Astrocyte (in vitro differentiated cells and primary cell): ENCODE results near the gene NTN1. TPM values are rescaled to one million over a fixed set of nuclear protein-coding genes. Genes with fewer than 3 reads are reported as not detected.

ENCODE experiments used
- DNase-seq: peaks from one replicate; pipeline ENCODE4 v3.0.0-alpha.2; 2010; ENCODE audit warnings: low read depth
- FAIRE-seq: peaks from 2 replicates; lab custom pipeline; 2011; peaks lifted over from hg19 to GRCh38; lab: Jason Lieb, UNC
- H2AFZ ChIP-seq: 2 replicates; pipeline ENCODE4 v1.6.0; 2012; ENCODE audit warnings: low read depth, low read length, inconsistent platforms
- H3K27ac ChIP-seq: 2 replicates; pipeline ENCODE4 v1.5.1; 2011; ENCODE audit warnings: low read depth, low read length, inconsistent platforms
- H3K27me3 ChIP-seq: 2 replicates; pipeline ENCODE4 v1.6.0; 2011; ENCODE audit warnings: low read length, inconsistent platforms; ENCODE audit not compliant: insufficient read depth
- H3K36me3 ChIP-seq: 2 replicates; pipeline ENCODE4 v1.5.1; 2011; ENCODE audit warnings: low read length, inconsistent platforms; ENCODE audit not compliant: insufficient read depth
- H3K4me1 ChIP-seq: 2 replicates; pipeline ENCODE4 v1.5.1; 2011; ENCODE audit warnings: low read length, inconsistent platforms; ENCODE audit not compliant: insufficient read depth
- H3K4me2 ChIP-seq: 2 replicates; pipeline ENCODE4 v1.6.0; 2012; ENCODE audit warnings: low read length, inconsistent platforms
- H3K4me3 ChIP-seq: 2 replicates; pipeline ENCODE4 v1.5.1; 2011; ENCODE audit warnings: low read depth, mild to moderate bottlenecking, low read length, inconsistent platforms; ENCODE audit not compliant: insufficient read depth
- H3K79me2 ChIP-seq: 2 replicates; pipeline ENCODE4 v1.6.0; 2012; ENCODE audit warnings: mild to moderate bottlenecking, low read length, inconsistent platforms; ENCODE audit not compliant: insufficient read depth
- H3K9ac ChIP-seq: 2 replicates; pipeline ENCODE4 v1.6.0; 2012; ENCODE audit warnings: mild to moderate bottlenecking, low read length, inconsistent platforms
- H3K9me3 ChIP-seq: 2 replicates; pipeline ENCODE4 v1.5.1; 2012; ENCODE audit warnings: low read depth, mild to moderate bottlenecking, low read length, inconsistent platforms; ENCODE audit not compliant: insufficient read depth
- H4K20me1 ChIP-seq: 2 replicates; pipeline ENCODE4 v1.6.0; 2012; ENCODE audit warnings: low read length, inconsistent platforms; ENCODE audit not compliant: insufficient read depth
- H3K27ac Mint-ChIP-seq: one replicate; pipeline ENCODE4 v1.8.0; 2021; ENCODE audit warnings: mild to moderate bottlenecking, mixed read lengths; ENCODE audit not compliant: unreplicated experiment
- H3K27me3 Mint-ChIP-seq: one replicate; pipeline ENCODE4 v1.8.0; 2021; ENCODE audit warnings: low read depth, mixed read lengths; ENCODE audit not compliant: unreplicated experiment
- H3K36me3 Mint-ChIP-seq: one replicate; pipeline ENCODE4 v1.8.0; 2021; ENCODE audit warnings: low read depth, mixed read lengths; ENCODE audit not compliant: unreplicated experiment
- H3K4me1 Mint-ChIP-seq: one replicate; pipeline ENCODE4 v1.8.0; 2021; ENCODE audit warnings: low read depth, mixed read lengths; ENCODE audit not compliant: unreplicated experiment
- H3K4me3 Mint-ChIP-seq: one replicate; pipeline ENCODE4 v1.8.0; 2021; ENCODE audit warnings: mild to moderate bottlenecking, moderate library complexity, mixed read lengths; ENCODE audit not compliant: unreplicated experiment
- H3K9me3 Mint-ChIP-seq: one replicate; pipeline ENCODE4 v1.8.0; 2021; ENCODE audit warnings: mild to moderate bottlenecking, mixed read lengths; ENCODE audit not compliant: unreplicated experiment
- CTCF ChIP-seq: IDR thresholded peaks from 2 replicates; pipeline ENCODE4 v1.5.1; 2011; ENCODE audit warnings: low read depth, mild to moderate bottlenecking, inconsistent platforms, low read length, moderate library complexity; ENCODE audit not compliant: insufficient read depth
- EZH2 ChIP-seq: IDR thresholded peaks from 2 replicates; pipeline ENCODE4 v1.6.1; 2012; ENCODE audit warnings: mild to moderate bottlenecking, low read length, inconsistent platforms; ENCODE audit not compliant: insufficient read depth
- total RNA-seq: library from RNA; stranded (reverse); gene quantifications from 2 replicates; pipeline ENCODE4 v1.2.1, GENCODE V29; 2021

Gene NTN1
- total RNA-seq, 1 donor from 2014 or later = 9.8 TPM

- H2AFZ ChIP-seq = no peak overlapping the region
- FAIRE-seq (no peak), DNase-seq (no peak)
- peaks cover 21% of the 10 kb centered on the region for H3K4me1 Mint-ChIP-seq
- H3K9ac ChIP-seq = no peak overlapping the region
- no peak for TF ChIP-seq EZH2
- TF ChIP-seq CTCF = no peak
- no peak overlapping the region for H3K4me3 ChIP-seq
- H3K4me1 ChIP-seq = peaks cover 7% of the 10 kb centered on the region
- no peak overlapping the region for H3K4me2 ChIP-seq
- H3K9me3 ChIP-seq = no peaks in the 10 kb centered on the region
- no peaks in the 10 kb centered on the region for H3K27me3 ChIP-seq
- H3K79me2 ChIP-seq = no peaks in the 10 kb centered on the region
- H3K4me3 Mint-ChIP-seq = no peak overlapping the region
- no peaks in the 10 kb centered on the region for H4K20me1 ChIP-seq
- H3K27ac ChIP-seq = no peak overlapping the region
- peaks cover 6% of the 10 kb centered on the region for H3K36me3 Mint-ChIP-seq
- no peak overlapping the region for H3K27ac Mint-ChIP-seq
- no peaks in the 10 kb centered on the region for H3K27me3 Mint-ChIP-seq
- no peaks in the 10 kb centered on the region for H3K36me3 ChIP-seq
- H3K9me3 Mint-ChIP-seq = no peaks in the 10 kb centered on the region
These were observed 248.2 kb downstream of the NTN1 start for GRCh38 chr17:9269350-9270035.

GRCh38 chr17:9270921-9271320, 249.6 kb downstream of the NTN1 start:
- Mint-ChIP-seq H3K4me1 (peaks cover 19% of the 10 kb centered on the region), H3K36me3 (peaks cover 6% of the 10 kb centered on the region), H3K27ac (no peak overlapping the region), H3K27me3 (no peaks in the 10 kb centered on the region), H3K4me3 (no peak overlapping the region), H3K9me3 (no peaks in the 10 kb centered on the region)
- Histone ChIP-seq H3K9ac (no peak overlapping the region), H3K4me1 (peaks cover 7% of the 10 kb centered on the region), H3K79me2 (no peaks in the 10 kb centered on the region), H3K27ac (no peak overlapping the region), H4K20me1 (no peaks in the 10 kb centered on the region), H2AFZ (no peak overlapping the region), H3K4me2 (no peak overlapping the region), H3K27me3 (no peaks in the 10 kb centered on the region), H3K4me3 (no peak overlapping the region), H3K36me3 (no peaks in the 10 kb centered on the region), H3K9me3 (no peaks in the 10 kb centered on the region)
- TF ChIP-seq CTCF = no peak
- DNase-seq (no peak), FAIRE-seq (no peak)

GRCh38 chr17:9271989-9272388, 250.7 kb downstream of the NTN1 start:
- Histone ChIP-seq H3K27me3 (no peaks in the 10 kb centered on the region), H3K27ac (no peak overlapping the region), H3K36me3 (no peaks in the 10 kb centered on the region), H3K4me2 (no peak overlapping the region), H3K4me3 (no peak overlapping the region), H3K9ac (no peak overlapping the region), H3K4me1 (no peaks in the 10 kb centered on the region), H3K79me2 (no peaks in the 10 kb centered on the region), H2AFZ (no peak overlapping the region), H4K20me1 (no peaks in the 10 kb centered on the region), H3K9me3 (no peaks in the 10 kb centered on the region)
- Mint-ChIP-seq H3K9me3 (no peaks in the 10 kb centered on the region), H3K4me3 (no peak overlapping the region), H3K27ac (no peak overlapping the region), H3K27me3 (no peaks in the 10 kb centered on the region), H3K36me3 (peaks cover 6% of the 10 kb centered on the region), H3K4me1 (peaks cover 8% of the 10 kb centered on the region)
- FAIRE-seq = no peak
- no peak for TF ChIP-seq EZH2
- TF ChIP-seq CTCF = no peak
- no peak for DNase-seq
